ENCODE results near the gene PCDHB4. TPM values are rescaled to one million over a fixed set of nuclear protein-coding genes. Genes with fewer than 3 reads are reported as not detected.
"Not testable (repeated sequence)": the region's sequence is repeated elsewhere in the genome, so short reads cannot be mapped to it uniquely, and the experiment has no call there.

PCDHB4 gene
- total and polyA plus RNA-seq, 2 of the 13 experiments (the other 11 are each of a cell fraction or from before 2014, with no cell fraction given), result 0.08 to 0.13 TPM

GRCh38 chr5:141121985-141122384 is 367 bp downstream of the PCDHB4 start:
- H3K4me2 ChIP-seq (ENCODE audit: low read depth, low read length), result 0 out of 2 replicates have a peak overlapping the region, but pooled peaks have one; percentile 21
- no peaks in the 10 kb centered on the region for H3K4me1 ChIP-seq (ENCODE audit: insufficient read depth, low read length)
- ChIA-PET POLR2A (no interaction called here), CTCF (ENCODE audit: low intra/inter-chr PET ratio, low total read pairs) (no interaction called here)
- no peaks in the 10 kb centered on the region for H3K79me2 ChIP-seq (ENCODE audit: insufficient read depth, low read length)
- H3K27me3 ChIP-seq (ENCODE audit: control insufficient read depth in 1 of 2, insufficient read depth in 2 of 2, low read length in 2 of 2), result no peaks in the 10 kb centered on the region; a peak in 1 of 5 replicates
- 22% methylated on average over 12 of the region's 12 CpGs for WGBS (ENCODE audit: low lambda C conversion rate)
- H4K20me1 ChIP-seq (ENCODE audit: insufficient read depth, low read length), result no peaks in the 10 kb centered on the region
- TF ChIP-seq DPF2 (CRISPR knock-in tag; IDR thresholded peaks at IDR 0.05; ENCODE audit: borderline replicate concordance, low read depth) (no peak), NAIF1 (CRISPR knock-in tag; IDR thresholded peaks at IDR 0.05; ENCODE audit: borderline replicate concordance) (no peak)
- no peak for FAIRE-seq
- no peak for ATAC-seq
- H3K9ac ChIP-seq (ENCODE audit: insufficient read depth, low read depth, low read length), result no peak overlapping the region
- no peaks in the 10 kb centered on the region for H3K36me3 ChIP-seq (replicated peaks in 1 of 2; ENCODE audit: control insufficient read depth in 1 of 2, insufficient read depth in 2 of 2, low read length in 2 of 2)
- in situ Hi-C loops (cut with HindIII; ENCODE audit: extremely low pct_ligation_motif_present, low pct_unique_long_range_greater_than_20kb), result no loop called here
- no peaks in the 10 kb centered on the region for H3K9me3 ChIP-seq (ENCODE audit: low read length)
- intact Hi-C loops (cut with micrococcal nuclease; ENCODE audit: unreplicated experiment), result no loop called here
- no peak for DNase-seq (ENCODE audit: low spot score)
- H3K27ac ChIP-seq (ENCODE audit: extremely low read length, insufficient read depth, low read length), result no peak overlapping the region
- H2AFZ ChIP-seq (ENCODE audit: low read length), result no peak overlapping the region
- no TSS peak for BruUV-seq (replicated peaks)
- H3K4me3 ChIP-seq (replicated peaks in 1 of 3; ENCODE audit: insufficient read depth in 1 of 3, low read depth in 2 of 3, low read length in 3 of 3), result no peak overlapping the region

- H3K79me2 ChIP-seq (ENCODE audit: insufficient read depth, low read length); CTCF ChIA-PET (ENCODE audit: low intra/inter-chr PET ratio, low total read pairs); H4K20me1 ChIP-seq (ENCODE audit: insufficient read depth, low read length); H3K36me3 ChIP-seq (replicated peaks in 1 of 2; ENCODE audit: control insufficient read depth in 1 of 2, insufficient read depth in 2 of 2, low read length in 2 of 2); POLR2A ChIA-PET; H2AFZ ChIP-seq (ENCODE audit: low read length); in situ Hi-C loops (cut with HindIII; ENCODE audit: extremely low pct_ligation_motif_present, low pct_unique_long_range_greater_than_20kb); FAIRE-seq; intact Hi-C loops (cut with micrococcal nuclease; ENCODE audit: unreplicated experiment); H3K4me3 ChIP-seq (replicated peaks in 1 of 3; ENCODE audit: insufficient read depth in 1 of 3, low read depth in 2 of 3, low read length in 3 of 3); DNase-seq (ENCODE audit: low spot score); H3K4me2 ChIP-seq (ENCODE audit: low read depth, low read length); H3K27ac ChIP-seq (ENCODE audit: extremely low read length, insufficient read depth, low read length); H3K4me1 ChIP-seq (ENCODE audit: insufficient read depth, low read length); BruUV-seq (replicated peaks); H3K27me3 ChIP-seq (ENCODE audit: control insufficient read depth in 1 of 2, insufficient read depth in 2 of 2, low read length in 2 of 2); H3K9me3 ChIP-seq (ENCODE audit: low read length); H3K9ac ChIP-seq (ENCODE audit: insufficient read depth, low read depth, low read length); ATAC-seq: not testable (repeated sequence)
- WGBS (ENCODE audit: low lambda C conversion rate), result 82% methylated on average over 11 of the region's 73 CpGs
Observed at GRCh38 chr5:141123396-141124135, 1.9 kb downstream of the PCDHB4 start.
